GM18868 (cell line): ENCODE results near the gene CDH24.

Source experiments
- ATAC-seq: cut with Tn5 transposase; IDR thresholded peaks from one replicate; pipeline ENCODE4 v1.9.1; 2021; ENCODE audit warnings: mild to moderate bottlenecking, moderate library complexity; ENCODE audit not compliant: unreplicated experiment

The CDH24 gene, protein sequence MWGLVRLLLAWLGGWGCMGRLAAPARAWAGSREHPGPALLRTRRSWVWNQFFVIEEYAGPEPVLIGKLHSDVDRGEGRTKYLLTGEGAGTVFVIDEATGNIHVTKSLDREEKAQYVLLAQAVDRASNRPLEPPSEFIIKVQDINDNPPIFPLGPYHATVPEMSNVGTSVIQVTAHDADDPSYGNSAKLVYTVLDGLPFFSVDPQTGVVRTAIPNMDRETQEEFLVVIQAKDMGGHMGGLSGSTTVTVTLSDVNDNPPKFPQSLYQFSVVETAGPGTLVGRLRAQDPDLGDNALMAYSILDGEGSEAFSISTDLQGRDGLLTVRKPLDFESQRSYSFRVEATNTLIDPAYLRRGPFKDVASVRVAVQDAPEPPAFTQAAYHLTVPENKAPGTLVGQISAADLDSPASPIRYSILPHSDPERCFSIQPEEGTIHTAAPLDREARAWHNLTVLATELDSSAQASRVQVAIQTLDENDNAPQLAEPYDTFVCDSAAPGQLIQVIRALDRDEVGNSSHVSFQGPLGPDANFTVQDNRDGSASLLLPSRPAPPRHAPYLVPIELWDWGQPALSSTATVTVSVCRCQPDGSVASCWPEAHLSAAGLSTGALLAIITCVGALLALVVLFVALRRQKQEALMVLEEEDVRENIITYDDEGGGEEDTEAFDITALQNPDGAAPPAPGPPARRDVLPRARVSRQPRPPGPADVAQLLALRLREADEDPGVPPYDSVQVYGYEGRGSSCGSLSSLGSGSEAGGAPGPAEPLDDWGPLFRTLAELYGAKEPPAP

DNA sequence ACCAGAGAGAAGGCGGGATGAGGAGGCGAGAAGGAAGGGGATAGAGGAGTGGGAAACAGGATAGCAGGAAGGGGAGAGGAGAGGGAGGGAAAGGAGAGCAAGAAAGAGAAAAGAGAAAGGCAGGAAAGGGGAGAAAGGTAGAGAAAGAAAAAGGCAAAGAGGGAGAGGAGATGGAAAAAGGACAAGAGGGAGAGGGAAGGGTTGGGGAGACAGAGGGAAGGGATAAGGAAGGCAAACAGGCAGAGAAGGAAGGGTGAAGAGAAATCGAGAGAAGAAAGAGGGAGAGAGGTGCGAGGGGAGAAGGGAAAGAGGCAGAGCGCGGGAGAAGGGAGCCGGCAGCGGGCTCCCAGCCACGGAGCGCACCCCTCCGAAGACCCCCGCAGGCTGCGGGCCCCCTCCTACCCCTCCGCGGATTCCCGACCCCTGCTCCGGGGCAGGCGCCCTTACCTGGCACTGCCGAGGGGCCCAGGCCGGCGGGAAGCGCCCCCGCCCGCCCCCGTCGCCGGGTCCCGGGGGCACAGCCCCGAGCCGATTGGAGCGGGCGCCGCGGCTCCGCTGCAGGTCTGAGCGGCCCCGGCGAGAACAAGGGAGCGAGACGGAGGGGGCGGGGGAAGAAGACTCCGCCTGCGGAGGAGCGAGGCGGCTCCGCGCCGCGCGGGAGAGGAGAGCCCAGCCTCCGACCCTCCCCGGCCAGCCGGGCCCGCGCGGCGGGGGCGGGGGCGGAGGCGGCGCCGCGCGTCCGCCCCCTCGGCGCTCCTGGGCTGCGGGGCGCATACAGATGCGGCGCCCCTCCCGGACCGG is at the start of gene CDH24:
CDH24 (minus strand) TSS at position 565 of the 801 bp plus-strand sequence. CDS start 1,787 bp downstream, outside the sequence.
- peak; percentile 56 for ATAC-seq

DNA sequence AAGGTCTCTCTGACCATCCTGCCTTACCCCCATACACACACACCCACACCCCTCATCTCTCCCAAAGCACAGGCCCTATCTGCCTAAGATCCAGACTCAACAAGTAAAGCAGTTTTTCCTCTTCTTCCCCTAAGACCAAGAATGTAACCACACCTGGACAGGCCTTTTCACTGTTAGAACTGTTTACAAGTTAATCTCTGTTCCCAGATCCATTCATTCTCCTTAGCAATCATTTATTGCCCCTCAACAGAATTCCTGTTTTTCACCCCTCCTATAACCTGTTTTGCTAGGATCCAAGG is 49.4 kb upstream of the CDH24 start:
- ATAC-seq = no peak

DNA sequence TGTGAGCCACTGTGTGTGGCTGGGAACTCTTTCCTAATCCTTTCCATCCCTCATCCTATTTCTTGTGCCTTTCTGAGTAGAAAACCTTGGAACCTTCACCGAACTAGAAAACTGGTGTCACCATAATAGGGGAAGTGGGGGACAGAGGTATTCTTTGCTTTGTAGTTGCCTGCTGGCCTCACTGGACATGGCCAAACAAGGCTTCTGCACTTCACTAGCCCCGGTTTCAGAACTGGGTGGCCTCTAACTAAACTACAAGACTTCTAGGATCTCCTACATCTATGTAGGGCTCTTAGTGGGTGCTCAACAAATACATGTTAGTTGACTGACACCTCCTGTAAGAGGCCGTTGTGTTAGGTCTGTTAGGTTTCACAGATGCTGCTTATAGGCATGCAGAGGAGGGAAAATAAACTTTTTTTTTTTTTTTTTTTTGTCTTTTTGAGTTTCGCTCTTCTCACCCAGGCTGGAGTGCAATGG is 48.1 kb upstream of the CDH24 start:
- ATAC-seq = no peak

DNA sequence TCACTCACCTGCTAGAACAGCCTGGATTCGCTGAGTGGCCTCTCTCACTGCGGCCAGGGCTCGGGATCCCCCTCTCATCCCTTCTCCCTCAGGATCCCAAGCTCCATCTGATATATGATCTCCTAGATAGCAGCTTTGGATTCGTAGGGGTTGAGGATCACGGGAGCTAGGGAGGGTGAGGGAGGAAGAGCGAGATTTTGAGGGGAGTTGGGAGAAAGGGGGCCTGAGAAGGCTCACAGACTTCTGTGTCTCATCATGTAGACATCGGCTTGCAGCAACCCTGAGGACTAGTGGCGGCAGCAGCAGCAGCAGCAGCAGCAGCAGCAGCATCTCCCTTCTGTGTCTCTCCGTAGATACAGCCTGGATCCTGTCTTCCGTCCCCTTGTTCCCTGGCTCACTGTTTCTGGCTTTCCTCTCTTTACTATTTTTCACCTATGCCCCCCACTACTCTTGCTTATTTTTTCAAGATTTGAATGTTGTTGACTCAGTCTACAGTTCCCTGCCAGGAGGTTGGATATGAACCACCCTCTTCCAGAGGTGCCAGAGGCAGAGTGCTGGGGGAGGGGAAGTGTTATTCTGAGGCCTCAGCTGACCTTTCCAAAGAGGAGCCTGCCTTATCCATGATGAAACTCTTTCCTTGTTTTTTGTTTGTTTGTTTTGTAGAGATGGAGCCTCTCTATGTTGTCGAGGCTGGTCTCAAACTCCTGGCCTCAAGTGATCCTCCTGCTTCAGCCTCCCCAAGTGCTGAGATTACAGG is 47.4 kb upstream of the CDH24 start, which contains the start of gene CIROP:
CIROP (minus strand) TSS at position 399 of the 757 bp plus-strand sequence; CDS start at position 330, 69 bp downstream.
- no peak for ATAC-seq

DNA sequence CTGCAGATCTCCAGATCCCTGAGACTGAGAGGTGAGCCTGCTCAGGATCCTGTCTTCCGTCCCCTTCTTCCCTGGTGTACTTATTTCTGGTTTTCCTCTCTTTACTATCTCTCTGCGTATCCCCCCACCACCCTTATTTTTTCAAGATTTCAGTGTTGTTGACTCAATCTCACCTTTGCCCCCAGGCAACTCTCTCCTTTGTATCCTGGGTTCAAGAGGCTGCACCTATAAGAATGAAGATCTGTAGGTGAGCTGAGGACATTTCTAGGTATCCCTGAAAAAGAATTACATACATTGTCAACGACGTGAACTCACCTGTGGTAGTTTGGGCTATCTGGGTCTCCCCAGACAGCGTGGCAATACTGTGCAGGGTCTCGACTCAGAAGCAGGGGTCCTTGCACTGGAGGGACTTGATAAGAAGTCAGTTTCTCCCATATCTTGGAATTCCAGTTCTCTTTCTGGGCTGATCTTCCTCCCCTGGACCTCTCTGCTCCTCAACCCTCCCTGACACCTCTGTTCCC is 46.8 kb upstream of the CDH24 start:
- ATAC-seq = no peak

DNA sequence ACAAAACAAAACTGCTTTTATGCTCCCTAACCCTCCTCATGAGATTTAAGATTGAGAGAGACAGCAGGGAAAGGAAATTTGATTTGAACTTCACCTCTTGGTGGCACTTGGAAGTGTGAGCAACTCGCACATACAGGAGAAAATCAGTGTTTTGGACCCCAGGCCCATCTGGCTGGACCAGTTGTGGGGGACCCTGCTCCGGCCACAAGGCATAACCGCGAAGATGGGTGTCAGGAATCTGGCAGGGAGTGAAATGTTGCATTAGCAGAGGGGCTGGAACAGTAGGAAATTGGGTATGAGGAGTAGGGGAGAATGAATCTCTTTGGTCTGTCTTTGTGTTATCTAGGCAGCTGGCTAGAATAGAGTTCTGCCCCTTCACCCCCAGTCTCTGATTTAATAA is 46.3 kb upstream of the CDH24 start:
- ATAC-seq = no peak

DNA sequence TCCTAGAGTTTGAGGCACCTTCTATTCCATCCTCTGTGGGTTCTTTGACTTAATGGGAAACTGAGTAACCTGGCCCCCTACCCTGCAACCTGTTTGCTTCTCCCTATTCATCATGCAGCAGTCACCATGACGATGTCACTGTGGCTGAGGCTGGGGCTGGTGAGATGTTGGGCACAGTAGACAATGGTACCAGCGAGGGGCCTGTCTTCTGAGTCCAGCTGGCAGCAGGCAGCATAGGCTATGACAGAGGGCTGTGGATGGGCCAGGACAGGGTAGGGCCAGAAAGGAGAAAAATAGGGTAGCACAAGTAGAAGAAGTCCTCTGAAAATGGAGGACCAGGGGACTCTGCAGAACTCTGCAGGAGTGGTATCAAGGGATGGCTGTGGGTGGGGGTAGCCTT is 45.5 kb upstream of the CDH24 start:
- ATAC-seq = no peak

DNA sequence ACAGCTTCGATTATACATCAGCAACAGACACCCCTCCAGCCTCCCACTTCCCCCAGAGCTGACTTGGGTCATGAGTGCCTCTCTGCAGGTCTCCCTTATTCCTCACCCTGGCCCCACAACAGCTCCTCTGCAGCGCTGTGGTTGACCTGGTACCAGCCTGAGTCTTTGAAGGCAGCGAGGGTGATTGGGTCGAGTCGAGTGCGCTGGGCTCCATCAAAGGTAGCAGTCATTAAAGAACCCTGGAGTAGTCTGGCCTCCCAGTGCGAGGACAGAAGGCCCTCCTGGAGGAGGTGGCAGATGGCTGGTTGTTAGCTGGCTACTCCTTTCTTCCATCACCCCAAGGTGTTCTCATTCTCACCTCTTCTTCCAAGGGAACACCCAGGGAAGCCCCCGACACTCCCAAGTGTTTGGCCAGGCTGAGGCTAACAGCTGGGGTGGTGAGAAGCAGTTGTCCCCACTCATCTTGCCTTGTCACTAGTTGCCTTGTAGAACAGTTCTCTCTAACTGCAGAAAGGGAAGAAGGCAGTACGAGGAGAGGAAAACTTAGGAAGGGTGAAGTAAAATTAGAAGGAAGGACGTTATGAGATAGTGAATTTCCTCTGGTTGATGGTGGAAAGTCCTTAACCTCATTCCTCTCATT is 44.8 kb upstream of the CDH24 start:
- ATAC-seq = no peak

DNA sequence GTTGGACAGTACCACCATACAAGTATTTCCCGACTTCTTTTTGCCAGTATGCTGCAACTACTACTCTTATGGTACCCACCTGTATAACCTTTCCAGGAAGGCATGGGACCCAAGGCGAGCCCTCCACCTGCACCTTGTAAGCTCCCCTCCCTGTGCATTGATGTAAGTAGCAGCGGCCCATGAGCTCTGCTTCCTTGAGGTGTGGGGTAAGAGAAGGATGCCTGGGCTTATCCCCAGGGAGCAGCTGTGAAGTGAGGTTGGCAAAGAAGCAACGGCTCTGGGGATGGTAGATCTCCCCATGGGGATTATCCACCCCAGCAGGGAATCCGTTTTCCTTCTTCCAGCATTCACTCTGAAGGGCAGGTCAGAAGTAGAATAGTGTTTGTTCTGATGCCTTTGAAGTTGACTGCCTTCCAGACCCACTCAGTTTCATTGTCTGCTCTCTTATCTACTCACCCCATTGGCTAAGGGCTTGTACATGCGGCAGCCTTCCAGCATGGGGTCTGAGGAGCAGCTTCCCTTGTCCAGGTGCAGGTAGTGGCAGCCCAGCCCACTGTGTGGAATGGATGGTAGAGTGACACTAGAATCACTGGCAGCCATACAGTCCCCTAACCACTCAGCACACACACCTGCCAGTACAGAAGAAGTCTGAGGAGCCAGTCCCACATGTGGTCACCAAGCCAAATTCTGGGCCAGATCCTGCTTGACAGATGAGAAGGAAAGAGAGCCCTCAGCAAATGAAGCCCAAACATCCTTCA is 44.1 kb upstream of the CDH24 start:
- ATAC-seq = no peak

DNA sequence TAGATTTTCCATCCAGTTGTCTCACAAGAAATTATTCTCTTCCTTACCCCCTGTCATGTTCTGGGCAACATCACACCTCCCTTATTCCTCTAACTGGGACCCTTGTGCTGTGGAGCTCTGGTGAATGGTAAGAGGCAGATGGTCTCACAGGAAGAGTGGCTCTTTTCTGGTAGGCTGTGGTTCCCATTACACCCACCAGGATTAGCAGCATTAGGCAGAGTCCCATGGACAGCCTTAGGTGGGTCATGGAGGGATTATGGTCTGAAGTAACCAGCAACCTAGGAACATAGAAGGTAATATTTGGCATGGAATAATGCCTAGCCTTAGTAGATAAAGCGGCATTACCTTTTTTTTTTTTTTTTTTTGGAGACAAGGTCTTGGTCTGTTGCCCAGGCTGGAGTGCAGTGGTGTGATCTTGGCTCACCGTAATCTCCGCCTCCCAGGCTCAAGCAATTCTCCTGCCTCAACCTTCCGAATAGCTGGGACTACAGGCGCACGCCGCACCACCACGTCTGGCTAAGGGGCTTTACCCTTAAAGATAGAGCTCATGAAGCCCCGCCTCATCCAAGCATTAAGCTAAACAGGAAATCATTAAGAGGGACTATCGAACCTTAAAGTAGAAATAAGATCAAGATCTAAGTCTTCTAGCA is 42.0 kb upstream of the CDH24 start:
- no peak for ATAC-seq

DNA sequence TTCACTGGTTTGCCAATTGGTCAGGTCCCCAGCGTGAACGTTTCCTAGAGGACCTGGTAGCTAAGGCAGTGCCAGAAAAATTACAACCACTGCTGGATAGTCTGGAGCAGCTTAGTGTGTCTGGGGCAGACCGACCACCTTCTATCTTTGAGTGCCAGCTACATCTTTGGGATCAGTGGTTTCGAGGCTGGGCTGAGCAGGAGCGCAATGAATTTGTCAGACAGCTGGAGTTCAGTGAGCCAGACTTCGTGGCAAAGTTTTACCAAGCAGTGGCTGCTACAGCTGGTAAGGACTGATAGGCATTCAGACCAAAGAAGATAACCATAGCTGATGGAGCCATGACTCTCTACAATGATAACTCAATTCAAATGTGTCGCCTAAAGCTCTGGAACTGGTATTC is 40.5 kb upstream of the CDH24 start:
- no peak for ATAC-seq

DNA sequence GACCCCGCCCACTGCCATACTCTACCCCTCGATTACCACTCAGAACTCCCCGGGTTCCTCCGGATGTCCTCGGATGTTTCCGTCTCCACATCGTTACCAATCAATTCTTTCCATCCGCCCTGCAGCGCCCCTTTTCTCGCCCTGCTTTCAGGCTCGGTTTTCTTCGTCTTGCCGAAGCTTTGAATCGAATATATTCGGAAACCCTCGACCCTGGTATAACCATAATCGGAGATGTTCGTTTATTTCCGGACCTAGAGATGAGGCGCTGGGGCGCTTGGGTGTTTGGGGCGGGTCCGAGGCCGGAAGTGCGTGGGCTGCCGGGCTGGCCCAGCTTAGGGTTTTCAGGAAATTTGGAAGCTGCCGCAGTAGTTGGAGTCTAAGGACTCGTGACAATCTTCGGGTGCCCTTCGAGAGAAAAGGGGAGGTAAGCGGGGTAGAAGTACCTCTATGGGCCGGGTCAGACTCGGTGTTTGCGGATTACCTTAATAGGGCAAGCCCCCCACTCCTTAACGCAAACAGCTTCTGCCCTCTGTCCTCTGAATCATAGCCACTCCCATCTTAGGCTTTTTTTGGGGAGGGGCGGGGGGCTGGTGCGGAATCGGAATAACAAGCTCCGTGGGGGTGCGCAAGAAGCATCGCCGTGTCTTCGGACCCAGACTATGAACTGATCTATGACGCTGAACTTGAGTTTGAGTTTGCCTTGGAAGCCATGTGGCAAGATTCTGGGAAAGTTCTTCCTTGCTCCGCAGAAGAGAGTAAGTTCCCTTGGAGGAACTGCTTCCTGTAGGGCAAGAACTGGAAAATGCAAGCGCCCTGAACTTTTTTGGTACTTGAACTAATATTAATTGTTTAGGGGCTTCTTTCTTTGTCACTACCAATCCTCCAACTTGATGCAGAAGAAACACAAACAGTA is 38.1 kb upstream of the CDH24 start, which contains the start of gene C14orf119:
C14orf119 (plus strand) TSS at position 310 of the 913 bp plus-strand sequence. CDS start 2,154 bp downstream, outside the sequence.
- peak; percentile 88 for ATAC-seq

DNA sequence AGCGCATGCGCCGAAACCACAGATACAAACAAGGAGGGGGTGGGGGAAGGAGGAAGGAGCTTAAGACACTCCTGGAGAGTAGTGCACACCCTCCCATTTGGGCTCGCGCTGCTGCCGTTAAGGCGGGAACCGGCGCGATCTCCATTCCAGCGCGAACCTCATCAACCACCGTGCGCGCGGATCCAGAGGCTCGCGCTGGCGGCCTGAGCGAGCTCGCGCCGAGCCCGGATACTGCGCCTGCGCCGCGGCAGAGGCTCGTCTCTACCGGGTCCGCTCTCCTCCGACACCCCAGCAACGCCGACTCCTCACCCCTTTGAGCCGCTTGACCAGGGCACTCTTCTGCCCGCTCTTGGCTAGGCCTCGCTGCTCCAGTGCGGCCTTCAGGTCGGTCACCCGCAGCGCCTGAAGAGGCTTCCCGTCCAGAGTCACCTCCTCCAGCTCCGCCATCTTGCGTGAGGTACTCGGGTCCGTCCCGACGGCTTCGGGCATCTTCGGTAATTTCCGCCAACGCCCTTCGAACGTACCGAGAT is 37.4 kb upstream of the CDH24 start, which contains the start of gene ACIN1:
ACIN1 (minus strand) TSS at position 471 of the 530 bp plus-strand sequence; CDS start at position 447, 24 bp downstream.
- peak; percentile 24 for ATAC-seq

DNA sequence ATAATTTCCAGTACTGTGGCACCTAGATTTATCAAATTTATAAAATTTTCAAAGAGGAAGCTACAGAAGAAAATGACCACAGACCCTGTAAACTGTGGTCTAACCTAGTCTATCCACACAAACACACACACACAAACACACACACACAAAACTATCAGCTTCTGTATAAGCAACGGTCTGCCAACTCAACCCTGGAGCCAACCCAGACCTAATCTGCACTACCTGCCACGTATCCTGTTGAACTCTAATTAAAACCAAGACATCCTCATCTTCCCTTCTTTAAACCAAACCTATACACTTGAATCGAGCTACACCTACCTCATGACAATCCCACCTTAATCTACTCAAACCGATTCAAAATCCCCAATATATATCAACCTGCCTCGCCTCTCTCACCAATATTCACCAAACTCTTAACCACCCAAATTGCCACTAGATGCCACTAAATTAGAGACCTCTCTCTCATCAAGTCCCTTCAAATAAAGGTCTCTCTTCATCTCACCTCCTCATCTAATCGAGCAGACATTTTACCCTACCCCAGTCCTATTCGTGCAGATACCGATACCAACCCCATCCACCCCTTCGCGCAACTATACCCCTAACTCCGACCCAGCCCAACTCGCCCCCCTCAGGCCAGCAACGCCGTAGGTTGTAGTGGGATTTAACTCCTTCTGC is 36.8 kb upstream of the CDH24 start:
- ATAC-seq = peak; percentile 39

DNA sequence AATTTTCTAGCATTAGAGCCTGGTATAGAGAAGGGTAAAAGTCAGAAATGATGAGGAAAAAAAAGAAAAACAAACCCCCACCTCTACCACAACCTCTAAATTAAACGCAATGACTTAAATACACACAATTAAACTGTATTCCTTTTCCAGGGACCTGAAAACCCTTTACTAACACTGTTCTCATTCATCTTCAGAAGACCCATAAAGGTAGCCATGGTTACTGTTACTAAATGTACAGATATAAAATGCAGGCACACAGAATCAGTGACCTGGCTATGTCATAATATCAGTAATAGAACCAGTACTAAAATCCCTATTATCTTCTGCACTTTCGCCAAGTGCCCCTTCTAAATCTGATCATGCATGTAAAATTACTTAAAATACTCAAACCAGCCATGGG is 36.2 kb upstream of the CDH24 start:
- no peak for ATAC-seq

DNA sequence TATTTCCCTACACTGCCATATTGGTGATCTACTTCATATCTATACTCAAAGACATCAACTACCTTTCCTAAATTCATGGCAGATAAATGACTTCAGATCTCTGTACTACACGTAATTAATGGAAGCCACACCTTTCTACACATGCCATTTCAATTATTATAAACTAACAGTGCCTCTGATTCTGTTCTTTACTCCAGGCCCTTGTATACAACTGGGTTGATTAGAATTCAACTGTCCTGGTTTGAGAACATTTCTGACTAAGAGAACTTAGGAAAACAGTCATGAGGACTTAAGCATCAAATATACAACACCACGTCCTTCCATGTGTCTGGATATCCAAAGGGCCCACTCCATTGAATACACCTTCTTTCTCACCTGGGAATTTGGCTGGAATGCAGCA is 35.8 kb upstream of the CDH24 start:
- ATAC-seq = no peak
